COLO668 (cell line): Measurements from ENCODE around the gene MINDY2.
A peak's percentile ranks its signal among the peaks of the same experiment; 100 is the strongest.
"Not testable (repeated sequence)": the region's sequence is repeated elsewhere in the genome, so short reads cannot be mapped to it uniquely, and the experiment has no call there.

Experiments
- DNase-seq: peaks from one replicate; lab custom pipeline; 2025; ENCODE audit not compliant: unreplicated experiment; lab: John Stamatoyannopoulos, UW

Gene MINDY2

GRCh38 chr15:58752716-58753115, 18.4 kb upstream of the MINDY2 start:
- DNase-seq: no peak

DNA sequence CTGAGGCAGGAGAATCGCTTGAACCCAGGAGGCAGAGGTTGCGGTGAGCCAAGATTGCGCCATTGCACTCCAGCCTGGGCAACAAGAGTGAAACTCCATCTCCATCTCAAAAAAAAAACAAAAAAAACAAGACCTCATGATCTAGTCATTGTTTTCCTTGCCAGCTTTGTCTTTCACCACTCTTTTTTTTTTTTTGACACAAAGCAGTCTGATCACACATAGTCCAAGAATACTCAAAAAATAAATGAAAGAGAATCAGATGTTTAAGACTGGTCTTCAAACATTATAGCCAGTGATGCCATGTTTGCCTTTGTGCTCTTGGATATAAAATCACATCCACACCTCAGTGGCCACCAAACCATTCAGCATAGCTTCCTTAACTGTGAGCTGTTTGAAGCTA, 15.8 kb upstream of the MINDY2 start:
- no peak for DNase-seq

GRCh38 chr15:58755956-58756355, 15.1 kb upstream of the MINDY2 start:
- DNase-seq: peak; percentile 7

DNA sequence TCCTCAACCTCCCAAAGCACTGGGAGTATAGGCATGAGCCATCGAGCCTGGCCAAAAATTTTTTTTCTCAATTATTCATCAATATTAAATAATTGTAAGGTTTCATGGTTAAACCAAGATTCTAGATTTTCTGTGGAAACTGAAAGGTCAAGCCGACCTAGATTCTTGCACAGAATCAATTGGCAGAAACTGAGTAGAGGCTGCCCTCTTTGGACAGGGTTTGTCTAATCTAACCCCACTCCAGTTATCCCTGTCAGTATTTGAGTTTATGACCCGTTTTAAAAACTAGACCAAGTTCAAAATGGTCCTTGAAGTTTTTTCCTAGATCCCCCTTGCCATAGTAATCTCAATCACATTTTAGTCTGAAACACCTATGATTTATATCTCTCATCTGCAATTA, 13.0 kb upstream of the MINDY2 start:
- DNase-seq: no peak

DNA sequence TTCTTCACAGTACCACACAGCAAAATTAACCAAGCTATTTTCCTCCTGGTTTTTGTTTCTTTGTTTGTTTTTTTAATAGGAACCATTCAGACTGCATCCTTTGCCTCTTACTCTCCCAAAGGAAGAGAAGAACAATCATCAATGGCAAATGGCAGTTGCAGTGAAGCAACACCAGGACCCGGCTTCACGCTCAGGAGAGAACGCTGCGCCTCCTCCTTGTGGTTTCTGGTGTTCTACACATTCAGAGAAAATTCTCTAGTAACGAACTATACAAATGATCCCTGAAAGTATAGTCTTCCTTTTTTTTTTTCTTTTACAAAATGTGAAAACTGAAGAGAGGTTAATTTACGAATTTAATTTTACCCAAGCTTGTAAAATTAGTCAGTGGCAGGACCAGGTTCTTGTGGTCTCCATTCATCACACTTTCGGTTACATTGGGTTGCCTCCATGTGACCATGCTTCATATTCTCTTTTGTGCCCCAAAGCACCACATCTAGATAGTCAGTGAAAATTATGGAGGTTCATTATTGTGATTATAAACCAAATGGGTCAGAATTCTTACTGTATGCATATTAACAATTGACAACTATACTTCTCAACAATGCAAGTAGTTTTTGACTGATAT, 10.6 kb upstream of the MINDY2 start:
- no peak for DNase-seq

DNA sequence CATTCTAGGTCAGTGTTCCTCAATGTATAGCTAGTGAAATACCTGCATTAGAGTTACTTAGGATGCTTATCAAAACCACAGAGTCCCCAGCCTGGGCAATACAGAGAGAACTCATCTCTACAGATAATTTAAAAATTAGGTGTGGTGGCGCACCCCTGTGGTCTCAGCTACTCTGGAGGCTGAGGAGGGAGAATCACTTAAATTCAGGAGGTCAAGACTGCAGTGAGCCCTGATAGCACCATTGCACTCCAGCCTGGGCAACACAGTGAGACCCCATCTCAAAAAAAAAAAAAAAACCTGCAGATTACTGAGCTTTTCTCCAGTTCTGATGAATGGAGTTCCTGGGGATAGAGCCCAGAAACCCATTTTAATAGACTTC, 10.1 kb upstream of the MINDY2 start:
- DNase-seq: no peak

- DNase-seq: no peak
Observed at GRCh38 chr15:58762285-58762684, 8.8 kb upstream of the MINDY2 start.

DNA sequence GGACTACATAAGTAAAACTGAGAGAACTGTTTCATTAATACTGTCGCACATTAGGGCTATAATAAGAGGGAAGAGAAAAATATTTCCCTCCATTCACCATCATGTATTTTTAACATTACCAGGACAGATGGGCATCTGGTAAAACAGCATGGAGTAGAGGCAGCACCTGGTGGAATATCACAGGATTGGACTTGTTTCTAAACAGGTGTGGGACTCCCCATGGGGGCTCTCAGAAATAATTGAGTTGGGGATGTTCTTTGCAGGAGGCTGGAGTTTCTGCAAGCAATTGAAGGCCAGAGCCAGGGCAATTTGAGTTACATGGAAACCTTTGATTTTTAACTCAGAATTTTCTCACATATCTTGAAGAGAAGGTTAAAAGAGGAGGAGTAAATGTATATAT, 8.4 kb upstream of the MINDY2 start:
- DNase-seq: no peak

DNA sequence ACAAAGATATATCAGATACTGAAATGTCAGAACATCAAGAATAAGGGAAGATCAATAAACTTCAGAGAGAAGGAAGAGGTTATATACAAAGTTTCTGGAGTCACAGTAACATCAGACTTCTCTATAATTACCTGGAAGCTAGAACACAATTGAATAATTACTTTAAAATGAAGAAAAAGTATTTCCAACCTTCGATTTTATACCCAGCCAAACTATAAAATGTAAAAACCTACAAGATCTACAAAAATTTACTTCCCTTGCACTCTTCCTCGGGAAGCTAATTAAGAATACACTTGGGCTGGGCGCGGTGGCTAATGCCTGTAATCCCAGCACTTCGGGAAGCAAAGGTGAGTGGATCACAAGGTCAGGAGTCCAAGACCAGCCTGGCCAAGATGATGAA, 6.6 kb upstream of the MINDY2 start:
- no peak for DNase-seq

DNA sequence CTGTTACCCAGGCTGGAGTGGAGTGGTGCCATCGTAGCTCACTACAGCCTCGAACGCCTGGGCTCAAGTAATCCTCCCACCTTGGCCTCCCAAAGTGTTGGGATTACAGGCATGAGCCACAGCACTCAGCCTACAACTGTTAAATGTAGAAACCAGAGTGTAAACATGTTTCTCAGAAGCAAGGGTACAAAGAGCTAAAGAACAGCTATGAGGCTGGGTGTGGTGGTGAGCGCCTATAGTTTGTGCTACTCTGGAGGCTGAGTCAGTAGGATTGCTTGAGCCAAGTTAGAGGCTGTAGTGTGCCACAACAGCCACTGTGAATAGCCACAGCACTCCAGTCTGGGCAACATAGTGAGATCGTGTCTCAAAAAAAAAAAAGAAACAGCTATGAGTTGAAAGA, 4.8 kb upstream of the MINDY2 start:
- DNase-seq: no peak

DNA sequence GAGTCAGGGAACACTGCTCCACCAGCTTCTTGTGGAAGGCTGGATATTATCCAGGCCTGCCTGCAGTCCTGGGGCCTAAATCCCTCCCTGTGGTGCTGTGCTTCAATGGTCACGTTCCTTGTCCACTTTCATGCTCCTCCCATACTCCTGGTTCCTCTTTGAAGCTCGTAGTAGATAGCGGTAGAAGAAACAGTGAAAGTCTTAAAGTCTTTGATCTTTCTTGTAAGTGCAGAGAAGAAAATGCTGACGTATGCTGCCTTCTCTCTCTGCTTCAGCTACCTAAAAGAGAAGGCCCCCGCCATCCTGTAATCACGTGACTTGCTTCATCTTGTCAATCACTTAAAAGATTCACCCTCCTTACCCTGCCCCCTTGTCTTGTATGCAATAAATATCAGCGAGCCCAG, 2.5 kb upstream of the MINDY2 start:
- DNase-seq: not testable (repeated sequence)

GRCh38 chr15:58770519-58770856, 614 bp upstream of the MINDY2 start:
- no peak for DNase-seq

DNA sequence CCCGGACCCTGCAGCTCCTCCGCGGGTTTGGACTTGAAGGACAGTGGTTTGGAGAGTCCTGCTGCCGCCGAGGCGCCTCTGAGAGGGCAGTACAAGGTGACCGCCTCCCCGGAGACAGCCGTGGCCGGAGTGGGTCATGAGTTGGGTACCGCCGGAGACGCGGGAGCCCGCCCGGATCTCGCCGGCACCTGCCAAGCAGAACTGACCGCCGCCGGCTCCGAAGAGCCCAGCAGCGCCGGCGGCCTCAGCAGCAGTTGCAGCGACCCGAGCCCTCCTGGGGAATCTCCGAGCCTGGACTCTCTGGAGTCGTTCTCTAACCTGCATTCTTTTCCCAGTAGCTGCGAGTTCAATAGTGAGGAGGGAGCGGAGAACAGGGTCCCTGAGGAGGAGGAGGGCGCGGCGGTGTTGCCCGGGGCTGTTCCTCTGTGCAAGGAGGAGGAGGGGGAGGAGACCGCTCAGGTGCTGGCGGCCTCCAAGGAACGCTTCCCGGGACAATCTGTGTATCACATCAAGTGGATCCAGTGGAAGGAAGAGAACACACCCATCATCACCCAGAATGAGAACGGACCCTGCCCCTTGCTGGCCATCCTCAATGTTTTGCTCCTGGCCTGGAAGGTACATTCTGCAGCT, 634 bp downstream of the MINDY2 start:
- DNase-seq: peak; percentile 55

- no peak for DNase-seq
Observed at GRCh38 chr15:58773024-58773423, 1.9 kb downstream of the MINDY2 start.

DNA sequence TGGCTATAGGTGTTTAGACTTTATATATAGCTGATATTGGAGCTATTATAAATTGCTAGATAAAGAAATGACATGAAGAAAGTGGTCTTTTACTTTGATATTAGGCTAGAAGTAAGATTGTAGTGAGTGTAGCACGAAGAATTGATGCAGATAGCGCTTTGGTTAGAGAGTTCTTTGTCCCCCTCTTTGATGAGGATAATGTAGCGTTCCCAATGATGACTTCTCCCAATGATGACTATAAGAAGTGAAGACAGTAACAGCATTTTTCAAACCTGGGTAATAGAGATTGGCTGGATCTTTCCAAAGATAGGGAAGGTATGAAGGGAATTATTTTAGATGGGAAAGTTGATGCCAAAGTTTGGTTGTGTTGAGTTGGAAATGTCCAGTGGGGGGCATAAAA, 4.3 kb downstream of the MINDY2 start:
- DNase-seq: no peak

- no peak for DNase-seq
Observed at GRCh38 chr15:58777107-58777506, 6.0 kb downstream of the MINDY2 start.

DNA sequence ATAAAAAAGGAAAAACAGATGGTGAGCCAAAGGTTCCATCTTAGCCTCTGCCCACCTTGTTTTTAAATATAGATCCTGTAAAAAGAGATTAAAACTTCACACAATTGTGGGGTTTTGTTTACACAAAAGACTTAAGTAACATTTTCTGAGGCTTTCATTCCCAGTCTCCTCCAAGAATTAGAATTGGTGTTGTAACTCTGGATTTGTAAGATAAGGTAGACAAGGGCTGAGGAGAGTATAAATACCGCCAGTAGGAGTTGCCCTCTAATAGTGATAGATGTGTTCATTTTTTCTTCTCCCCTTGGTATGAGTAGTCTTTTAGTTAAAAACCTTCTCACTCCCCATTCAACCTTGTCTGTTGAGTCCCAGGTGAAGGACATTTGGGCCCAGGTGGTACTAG, 8.5 kb downstream of the MINDY2 start:
- no peak for DNase-seq

DNA sequence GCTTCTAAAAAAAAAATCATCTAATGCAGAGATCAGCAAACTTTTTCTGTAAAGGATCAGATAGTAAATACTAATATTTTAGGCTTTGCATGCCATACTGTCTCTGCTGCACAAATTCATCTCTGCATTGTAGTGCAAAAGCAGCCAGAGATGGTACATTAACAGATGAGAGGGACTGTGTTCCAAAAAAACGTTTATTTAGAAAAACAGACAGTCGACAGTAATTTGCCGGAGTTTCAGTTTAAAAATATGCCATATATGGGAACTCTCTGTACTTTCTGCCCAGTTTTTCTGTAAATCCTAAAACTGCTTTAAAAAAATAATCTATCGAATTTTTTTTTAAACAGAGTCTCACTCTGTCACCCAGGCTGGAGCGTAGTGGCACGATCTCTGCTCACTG, 14.3 kb downstream of the MINDY2 start:
- no peak for DNase-seq

- no peak for DNase-seq
Observed at GRCh38 chr15:58788056-58788710, 17.1 kb downstream of the MINDY2 start.

DNA sequence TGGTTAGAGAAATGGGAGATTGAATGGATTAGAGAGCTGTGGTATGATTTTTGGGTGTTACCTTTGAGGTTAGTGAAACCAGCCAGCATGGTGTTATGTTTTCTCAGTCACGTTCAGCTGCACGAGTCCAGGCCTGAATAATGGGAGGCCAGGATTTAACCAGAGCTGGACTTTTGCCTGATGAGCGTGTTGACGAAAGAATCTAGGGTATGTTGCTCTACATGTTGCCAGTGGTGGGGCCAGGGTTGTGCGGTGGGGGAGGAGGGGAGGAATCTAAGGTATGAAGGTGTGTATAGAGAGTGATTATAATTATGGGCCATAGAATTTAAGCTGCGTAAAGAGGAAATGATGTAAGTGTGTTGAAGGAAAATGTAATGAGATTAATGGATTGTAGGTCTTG, 22.8 kb downstream of the MINDY2 start:
- DNase-seq: no peak

DNA sequence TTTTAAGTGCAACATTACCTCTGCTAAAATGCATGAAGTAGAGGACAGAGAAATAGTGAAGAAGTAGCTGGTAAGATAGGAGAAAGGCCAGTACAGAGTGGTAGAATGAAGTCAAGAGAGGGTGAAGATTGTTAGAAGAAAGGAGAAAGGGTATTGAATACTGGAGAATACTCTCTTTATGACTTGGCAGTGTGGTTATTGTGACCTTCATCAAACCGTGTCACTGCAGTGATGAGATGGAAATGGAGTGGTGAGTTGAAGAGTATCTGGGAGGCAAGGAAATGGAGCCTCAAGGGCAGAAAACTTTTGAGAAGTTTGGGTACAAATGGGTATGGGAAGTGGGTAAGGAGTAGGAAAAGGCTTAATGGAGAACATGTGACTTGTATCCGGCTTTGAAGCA, 24.7 kb downstream of the MINDY2 start:
- DNase-seq: no peak

DNA sequence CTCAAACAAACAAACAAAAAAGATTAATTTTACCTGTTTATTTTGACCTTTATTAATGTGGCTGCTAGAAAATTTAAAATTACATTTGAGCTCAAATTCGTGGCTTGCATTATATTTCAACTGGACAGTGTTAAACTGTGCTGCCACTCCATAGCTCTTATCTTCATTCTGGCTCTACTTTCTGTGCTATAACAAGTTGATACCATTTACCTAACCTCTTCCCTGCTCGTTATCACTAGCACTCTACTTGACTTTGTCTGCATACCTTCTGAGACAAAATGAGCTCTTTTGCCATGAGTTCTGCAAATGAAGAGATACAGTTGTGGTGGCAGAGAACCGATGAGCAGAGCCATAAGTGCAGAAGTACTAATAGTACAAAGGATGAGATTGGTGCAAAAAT, 26.4 kb downstream of the MINDY2 start:
- DNase-seq: no peak

DNA sequence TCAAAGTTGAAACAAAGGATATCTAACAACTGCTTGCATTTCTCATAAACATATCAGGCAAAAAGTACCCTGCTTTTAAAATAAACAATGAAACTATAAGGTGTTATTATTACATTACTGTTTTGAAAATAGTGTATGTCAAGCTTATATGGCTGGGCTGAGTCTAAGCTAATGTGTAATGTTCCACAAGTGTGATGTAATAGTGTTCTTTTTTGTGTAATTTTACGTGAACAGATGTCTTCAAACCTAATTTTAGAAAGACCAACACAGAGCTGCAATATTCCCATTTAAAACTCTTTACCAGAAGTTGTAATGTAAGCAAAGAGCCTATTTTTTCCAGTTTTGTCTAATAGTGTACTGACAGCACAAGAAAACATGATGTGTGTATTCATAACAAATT, 34.0 kb downstream of the MINDY2 start:
- no peak for DNase-seq
